ENCODE measurements around the gene GABBR2. TPM values are rescaled to one million over a fixed set of nuclear protein-coding genes. Genes with fewer than 3 reads are reported as not detected.

The GABBR2 gene
- total and polyA plus RNA-seq, 2 of the 8 experiments (the other 6 are each of a cell fraction or from before 2014, with no cell fraction given): 0.50 to 1.2 TPM

GRCh38 chr9:98318834-98319478, 389.8 kb downstream of the GABBR2 start:
- Histone ChIP-seq H2AK5ac (ENCODE audit: low read depth, low read length) (no peak overlapping the region), H3K27me3 (replicated peaks in 1 of 4; ENCODE audit: control insufficient read depth in 3 of 4, extremely low read depth in 1 of 4, insufficient read depth in 3 of 4, low read length in 3 of 4) (no peaks in the 10 kb centered on the region), H2BK120ac (replicated peaks; ENCODE audit: low read depth, low read length) (no peak overlapping the region), H4K8ac (ENCODE audit: extremely low read depth, insufficient read depth, low read length) (no peak overlapping the region), H3K79me1 (ENCODE audit: low read depth, low read length) (no peaks in the 10 kb centered on the region), H2BK5ac (ENCODE audit: low read depth, low read length) (no peak overlapping the region), H3K79me2 (ENCODE audit: control insufficient read depth in 1 of 2, insufficient read depth in 2 of 2, low read length in 2 of 2) (no peaks in the 10 kb centered on the region), H3K9me3 (ENCODE audit: insufficient read depth in 2 of 2, low read depth in 1 of 2, low read length in 1 of 2) (no peaks in the 10 kb centered on the region), H3K14ac (ENCODE audit: insufficient read length) (no peak overlapping the region), H3K56ac (replicated peaks; ENCODE audit: insufficient read length, low read depth, low read length) (no peak overlapping the region), H3K4ac (replicated peaks; ENCODE audit: insufficient read length, low read depth, low read length) (no peak overlapping the region), H4K5ac (ENCODE audit: insufficient read length, low read depth, low read length) (no peak overlapping the region), H3K18ac (ENCODE audit: extremely low read depth, low read length) (no peak overlapping the region), H2BK15ac (ENCODE audit: low read length) (no peak overlapping the region), H2AFZ (ENCODE audit: low read length) (no peak overlapping the region), H3K9ac (replicated peaks in 1 of 4; ENCODE audit: extremely low read depth in 1 of 4, low read depth in 3 of 4, low read length in 3 of 4) (no peak overlapping the region), H2BK20ac (ENCODE audit: low read length) (no peak overlapping the region), H3K23me2 (ENCODE audit: low read depth, low read length) (no peaks in the 10 kb centered on the region; the same call in 1 of the 2 replicates), H3K23ac (ENCODE audit: insufficient read length) (no peak overlapping the region), H4K20me1 (replicated peaks in 1 of 2; ENCODE audit: control insufficient read depth in 1 of 2, insufficient read depth in 2 of 2, low read length in 2 of 2) (no peaks in the 10 kb centered on the region), H3K27ac (ENCODE audit: low read depth, low read length) (no peak overlapping the region), H3K36me3 (ENCODE audit: control insufficient read depth in 2 of 4, insufficient read depth in 4 of 4, low read length in 3 of 4) (no peaks in the 10 kb centered on the region), H3K4me1 (replicated peaks in 1 of 4; ENCODE audit: control insufficient read depth in 3 of 4, insufficient read depth in 4 of 4, low read length in 3 of 4) (peaks cover 0 to 9% (median 7%) of the 10 kb centered on the region in 4 experiments; a peak in 5 of 7 replicates), H3K4me2 (ENCODE audit: insufficient read depth in 1 of 2, low read depth in 2 of 2, low read length in 2 of 2) (no peak overlapping the region), H4K91ac (replicated peaks; ENCODE audit: insufficient read length, low read length) (no peak overlapping the region), H2BK12ac (ENCODE audit: low read depth, low read length) (no peak overlapping the region), H3K4me3 (ENCODE audit: extremely low read depth in 1 of 4, insufficient read depth in 2 of 4, low read depth in 3 of 4, low read length in 4 of 4) (no peak overlapping the region)
- DNase-seq (ENCODE audit: low read depth in 1 of 2, low spot score in 2 of 2) (no peak), FAIRE-seq (no peak)
- ChIA-PET CTCF (ENCODE audit: partially characterized antibody) (interaction anchor here (0.9 to 1.4 kb wide), 5 partner anchors 13 to 457 kb away, joined by 3 to 6 read pairs (median 3); no protein-coding TSS in a partner anchor), POLR2A (ENCODE audit: partially characterized antibody) (interaction anchor here (0.6 kb wide), 1 partner anchor 363 kb away, joined by 3 read pairs; no protein-coding TSS in a partner anchor)
- 83% methylated on average over 5 of the region's 5 CpGs; no CpG with 5 or more reads in 1 of the 2 experiments for WGBS, 2 experiments (ENCODE audit: extremely low coverage in 1 of 2, insufficient coverage in 1 of 2, insufficient read length in 1 of 2, insufficient replicate concordance in 2 of 2, low coverage in 1 of 2, low lambda C conversion rate in 2 of 2, missing lambda C conversion rate in 1 of 2)
- TF ChIP-seq USF2 (IDR thresholded peaks at IDR 0.05; ENCODE audit: low read length) (no peak), CHD2 (IDR thresholded peaks at IDR 0.05; ENCODE audit: low read length) (no peak)

Data from H1 (cell line).